Measurements from ENCODE around the gene ZNF512.

DNA sequence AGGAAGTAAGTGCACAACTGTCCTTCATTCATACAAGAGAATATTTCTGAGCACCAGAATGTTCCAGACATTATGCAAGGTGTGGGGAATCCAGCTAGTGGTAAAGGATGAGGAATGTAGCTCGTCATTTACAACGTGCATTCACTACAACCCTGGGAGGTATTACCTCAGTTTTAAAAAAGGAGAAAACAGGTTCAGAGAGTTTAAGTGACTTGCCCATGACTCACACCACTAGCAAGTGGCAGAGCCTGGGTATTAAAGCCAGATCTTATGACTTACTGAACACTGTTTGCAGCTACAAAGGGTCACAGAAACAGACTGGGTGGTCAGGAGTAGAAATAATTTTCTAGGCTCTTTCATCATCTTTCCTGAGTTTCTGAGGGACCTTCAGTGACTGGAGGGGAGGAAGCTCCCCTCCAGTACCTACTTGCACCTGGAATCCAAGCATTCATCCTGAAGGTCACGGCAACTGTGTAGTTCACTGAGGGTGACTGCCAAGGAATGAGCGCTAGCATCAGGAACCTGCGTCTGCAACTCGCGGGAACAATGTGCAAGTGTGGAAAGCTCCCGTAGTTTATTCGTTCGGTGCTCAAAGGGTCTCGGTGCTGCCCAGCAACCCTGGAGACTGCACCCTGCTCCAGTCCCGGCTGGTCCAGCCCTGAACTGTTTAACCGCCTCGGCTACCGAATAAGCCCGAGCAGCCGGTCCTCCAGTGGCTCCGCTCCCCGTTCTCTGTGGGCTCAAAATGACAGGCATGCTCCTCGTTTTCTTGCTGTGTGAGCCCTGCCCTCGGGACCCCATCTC is 45.3 kb downstream of the ZNF512 start:
- TF ChIP-seq CTCF (IDR thresholded peaks at IDR 0.05) = no peak
- no peak for TF ChIP-seq EZH2 (IDR thresholded peaks at IDR 0.05; ENCODE audit: borderline replicate concordance, insufficient read depth, low read depth, low read length, poor library complexity, severe bottlenecking)

Data from B cell (primary cell).